HL-60 (cell line): Measurements from ENCODE around the gene SARS2.

Source experiments
- GABPA ChIP-seq: IDR thresholded peaks from 2 replicates; pipeline ENCODE4 v1.6.1; 2012; ENCODE audit warnings: low read depth
- POLR2AphosphoS5 ChIP-seq: IDR thresholded peaks from 2 replicates; pipeline ENCODE4 v1.6.1; 2012; ENCODE audit warnings: low read depth
- SPI1 ChIP-seq: IDR thresholded peaks from 2 replicates; pipeline ENCODE4 v1.6.1; 2012; ENCODE audit warnings: low read depth, mild to moderate bottlenecking, borderline replicate concordance
- TF ChIP-seq, protein P1 (sequence below): IDR thresholded peaks from one replicate; pipeline ENCODE4 v1.5.1; 2011; ENCODE audit warnings: low read length, control low read depth, inconsistent platforms; ENCODE audit not compliant: insufficient read depth
- TF ChIP-seq, protein P2 (sequence below): IDR thresholded peaks from 2 replicates; pipeline ENCODE4 v1.6.1; 2012; ENCODE audit warnings: low read depth; ENCODE audit not compliant: insufficient replicate concordance

- TF ChIP-seq, protein P1, sequence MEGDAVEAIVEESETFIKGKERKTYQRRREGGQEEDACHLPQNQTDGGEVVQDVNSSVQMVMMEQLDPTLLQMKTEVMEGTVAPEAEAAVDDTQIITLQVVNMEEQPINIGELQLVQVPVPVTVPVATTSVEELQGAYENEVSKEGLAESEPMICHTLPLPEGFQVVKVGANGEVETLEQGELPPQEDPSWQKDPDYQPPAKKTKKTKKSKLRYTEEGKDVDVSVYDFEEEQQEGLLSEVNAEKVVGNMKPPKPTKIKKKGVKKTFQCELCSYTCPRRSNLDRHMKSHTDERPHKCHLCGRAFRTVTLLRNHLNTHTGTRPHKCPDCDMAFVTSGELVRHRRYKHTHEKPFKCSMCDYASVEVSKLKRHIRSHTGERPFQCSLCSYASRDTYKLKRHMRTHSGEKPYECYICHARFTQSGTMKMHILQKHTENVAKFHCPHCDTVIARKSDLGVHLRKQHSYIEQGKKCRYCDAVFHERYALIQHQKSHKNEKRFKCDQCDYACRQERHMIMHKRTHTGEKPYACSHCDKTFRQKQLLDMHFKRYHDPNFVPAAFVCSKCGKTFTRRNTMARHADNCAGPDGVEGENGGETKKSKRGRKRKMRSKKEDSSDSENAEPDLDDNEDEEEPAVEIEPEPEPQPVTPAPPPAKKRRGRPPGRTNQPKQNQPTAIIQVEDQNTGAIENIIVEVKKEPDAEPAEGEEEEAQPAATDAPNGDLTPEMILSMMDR = no peak
- TF ChIP-seq POLR2AphosphoS5 = peak; percentile 84
- peak; percentile 53; the same call in 1 of the 2 replicates for TF ChIP-seq GABPA
- TF ChIP-seq, protein P2, sequence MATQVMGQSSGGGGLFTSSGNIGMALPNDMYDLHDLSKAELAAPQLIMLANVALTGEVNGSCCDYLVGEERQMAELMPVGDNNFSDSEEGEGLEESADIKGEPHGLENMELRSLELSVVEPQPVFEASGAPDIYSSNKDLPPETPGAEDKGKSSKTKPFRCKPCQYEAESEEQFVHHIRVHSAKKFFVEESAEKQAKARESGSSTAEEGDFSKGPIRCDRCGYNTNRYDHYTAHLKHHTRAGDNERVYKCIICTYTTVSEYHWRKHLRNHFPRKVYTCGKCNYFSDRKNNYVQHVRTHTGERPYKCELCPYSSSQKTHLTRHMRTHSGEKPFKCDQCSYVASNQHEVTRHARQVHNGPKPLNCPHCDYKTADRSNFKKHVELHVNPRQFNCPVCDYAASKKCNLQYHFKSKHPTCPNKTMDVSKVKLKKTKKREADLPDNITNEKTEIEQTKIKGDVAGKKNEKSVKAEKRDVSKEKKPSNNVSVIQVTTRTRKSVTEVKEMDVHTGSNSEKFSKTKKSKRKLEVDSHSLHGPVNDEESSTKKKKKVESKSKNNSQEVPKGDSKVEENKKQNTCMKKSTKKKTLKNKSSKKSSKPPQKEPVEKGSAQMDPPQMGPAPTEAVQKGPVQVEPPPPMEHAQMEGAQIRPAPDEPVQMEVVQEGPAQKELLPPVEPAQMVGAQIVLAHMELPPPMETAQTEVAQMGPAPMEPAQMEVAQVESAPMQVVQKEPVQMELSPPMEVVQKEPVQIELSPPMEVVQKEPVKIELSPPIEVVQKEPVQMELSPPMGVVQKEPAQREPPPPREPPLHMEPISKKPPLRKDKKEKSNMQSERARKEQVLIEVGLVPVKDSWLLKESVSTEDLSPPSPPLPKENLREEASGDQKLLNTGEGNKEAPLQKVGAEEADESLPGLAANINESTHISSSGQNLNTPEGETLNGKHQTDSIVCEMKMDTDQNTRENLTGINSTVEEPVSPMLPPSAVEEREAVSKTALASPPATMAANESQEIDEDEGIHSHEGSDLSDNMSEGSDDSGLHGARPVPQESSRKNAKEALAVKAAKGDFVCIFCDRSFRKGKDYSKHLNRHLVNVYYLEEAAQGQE = no peak
- no peak for TF ChIP-seq SPI1
These were observed 385 bp upstream of the SARS2 start, which contains the start of gene MRPS12 for GRCh38 chr19:38930776-38931520.
